ENCODE results near the gene CEP89. TPM values are rescaled to one million over a fixed set of nuclear protein-coding genes. Genes with fewer than 3 reads are reported as not detected.

Gene CEP89
- total RNA-seq, 4 donors from 2014 or later: 3.4 to 20.9 (median 9.5) TPM

DNA sequence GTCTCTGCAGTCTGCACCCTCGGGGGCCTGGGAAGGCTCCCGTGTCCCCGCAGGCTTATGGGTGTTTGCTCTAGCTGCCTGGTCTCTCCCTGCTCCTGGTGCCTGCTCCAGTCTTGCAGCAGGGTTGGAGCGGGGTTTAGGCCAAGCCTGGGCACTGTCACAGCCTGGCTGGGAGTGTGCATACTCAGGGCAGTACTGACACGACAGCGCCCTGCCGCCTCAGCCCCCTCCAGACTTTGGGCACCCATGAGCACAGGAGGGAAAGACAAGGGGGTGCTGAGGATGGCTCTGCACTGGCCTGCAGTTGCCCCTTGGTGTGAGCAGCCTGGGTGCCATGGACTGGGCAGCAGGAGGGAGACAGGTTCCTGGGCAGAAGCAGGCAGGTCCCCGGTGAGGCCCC lies 35.7 kb downstream of the CEP89 start:
- no peaks in the 10 kb centered on the region for H3K27me3 ChIP-seq
- H3K36me3 ChIP-seq: peaks cover 0 to 39% of the 10 kb centered on the region in 2 donors
- H3K4me3 ChIP-seq: no peak overlapping the region
- no peak for TF ChIP-seq POLR2A (IDR thresholded peaks at IDR 0.05)
- TF ChIP-seq, protein P1, sequence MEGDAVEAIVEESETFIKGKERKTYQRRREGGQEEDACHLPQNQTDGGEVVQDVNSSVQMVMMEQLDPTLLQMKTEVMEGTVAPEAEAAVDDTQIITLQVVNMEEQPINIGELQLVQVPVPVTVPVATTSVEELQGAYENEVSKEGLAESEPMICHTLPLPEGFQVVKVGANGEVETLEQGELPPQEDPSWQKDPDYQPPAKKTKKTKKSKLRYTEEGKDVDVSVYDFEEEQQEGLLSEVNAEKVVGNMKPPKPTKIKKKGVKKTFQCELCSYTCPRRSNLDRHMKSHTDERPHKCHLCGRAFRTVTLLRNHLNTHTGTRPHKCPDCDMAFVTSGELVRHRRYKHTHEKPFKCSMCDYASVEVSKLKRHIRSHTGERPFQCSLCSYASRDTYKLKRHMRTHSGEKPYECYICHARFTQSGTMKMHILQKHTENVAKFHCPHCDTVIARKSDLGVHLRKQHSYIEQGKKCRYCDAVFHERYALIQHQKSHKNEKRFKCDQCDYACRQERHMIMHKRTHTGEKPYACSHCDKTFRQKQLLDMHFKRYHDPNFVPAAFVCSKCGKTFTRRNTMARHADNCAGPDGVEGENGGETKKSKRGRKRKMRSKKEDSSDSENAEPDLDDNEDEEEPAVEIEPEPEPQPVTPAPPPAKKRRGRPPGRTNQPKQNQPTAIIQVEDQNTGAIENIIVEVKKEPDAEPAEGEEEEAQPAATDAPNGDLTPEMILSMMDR (IDR thresholded peaks at IDR 0.05 in 4 of 5, conservative IDR thresholded peaks at IDR 0.05 in 1 of 5): no peak
- ATAC-seq: no peak
- DNase-seq: no peak
- no peaks in the 10 kb centered on the region for H3K4me1 ChIP-seq
- no peak overlapping the region for H3K27ac ChIP-seq
- in situ Hi-C loops (cut with MboI; ENCODE audit: low sequenced_read_pairs in 4 of 4): no loop called here
- no peaks in the 10 kb centered on the region for H3K9me3 ChIP-seq
- intact Hi-C loops (cut with DNase I; ENCODE audit: low total_unique reads): no loop called here

DNA sequence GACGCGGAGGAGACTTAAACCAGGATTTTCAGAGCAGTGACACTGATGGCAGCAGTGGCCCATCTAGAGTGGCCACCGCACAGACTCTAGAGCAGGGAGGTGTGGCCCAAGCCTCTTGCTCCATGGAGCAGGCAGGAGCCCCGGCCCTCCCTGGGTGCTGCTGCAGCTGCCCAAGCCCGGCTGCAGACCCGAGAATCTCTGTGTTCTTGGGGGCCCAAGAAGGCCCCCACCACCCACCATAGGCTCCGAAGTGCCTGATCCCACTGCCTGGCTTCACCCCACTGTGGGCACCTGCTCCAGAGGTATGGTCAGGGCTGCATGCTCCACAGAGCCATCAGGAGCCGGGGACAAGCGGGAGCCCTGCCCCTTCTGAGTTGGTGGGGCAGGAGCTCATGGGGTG lies 36.1 kb downstream of the CEP89 start:
- Histone ChIP-seq H3K27ac (no peak overlapping the region), H3K9me3 (no peaks in the 10 kb centered on the region), H3K4me1 (no peaks in the 10 kb centered on the region), H3K4me3 (no peak overlapping the region), H3K27me3 (no peaks in the 10 kb centered on the region), H3K36me3 (peaks cover 0 to 43% of the 10 kb centered on the region in 2 donors)
- ATAC-seq: no peak
- intact Hi-C loops (cut with DNase I; ENCODE audit: low total_unique reads): no loop called here
- TF ChIP-seq POLR2A (IDR thresholded peaks at IDR 0.05): no peak
- TF ChIP-seq, protein P1 (IDR thresholded peaks at IDR 0.05 in 4 of 5, conservative IDR thresholded peaks at IDR 0.05 in 1 of 5): no peak
- in situ Hi-C loops (cut with MboI; ENCODE audit: low sequenced_read_pairs in 4 of 4): no loop called here
- DNase-seq: no peak

DNA sequence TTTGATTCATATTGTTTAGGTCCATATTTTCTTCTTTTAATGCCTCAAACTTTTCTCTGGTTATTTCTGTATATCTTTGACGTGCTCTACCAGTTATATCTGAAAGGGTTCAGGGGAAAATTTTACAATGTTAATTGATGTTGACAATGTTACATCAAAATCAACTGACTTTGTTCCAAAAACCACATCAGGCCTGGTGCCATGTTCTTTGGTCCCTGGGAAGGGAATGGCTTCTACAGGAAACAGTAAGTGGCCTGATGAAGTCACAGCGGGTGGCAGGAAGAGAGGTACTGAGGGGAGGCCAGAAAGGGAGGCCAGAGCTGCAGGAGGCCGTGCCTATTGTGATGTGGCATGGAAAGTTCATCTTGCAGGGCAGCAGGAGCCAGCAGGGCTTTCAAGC lies 38.2 kb downstream of the CEP89 start:
- Histone ChIP-seq H3K4me1 (no peaks in the 10 kb centered on the region), H3K9me3 (no peaks in the 10 kb centered on the region), H3K36me3 (peaks cover 0 to 48% of the 10 kb centered on the region in 2 donors), H3K4me3 (no peak overlapping the region), H3K27ac (no peak overlapping the region), H3K27me3 (no peaks in the 10 kb centered on the region)
- TF ChIP-seq, protein P1 (IDR thresholded peaks at IDR 0.05 in 4 of 5, conservative IDR thresholded peaks at IDR 0.05 in 1 of 5): no peak
- no peak for TF ChIP-seq POLR2A (IDR thresholded peaks at IDR 0.05)
- DNase-seq (no peak), ATAC-seq (no peak)
- in situ Hi-C loops (cut with MboI; ENCODE audit: low sequenced_read_pairs in 4 of 4): no loop called here
- intact Hi-C loops (cut with DNase I; ENCODE audit: low total_unique reads): no loop called here

DNA sequence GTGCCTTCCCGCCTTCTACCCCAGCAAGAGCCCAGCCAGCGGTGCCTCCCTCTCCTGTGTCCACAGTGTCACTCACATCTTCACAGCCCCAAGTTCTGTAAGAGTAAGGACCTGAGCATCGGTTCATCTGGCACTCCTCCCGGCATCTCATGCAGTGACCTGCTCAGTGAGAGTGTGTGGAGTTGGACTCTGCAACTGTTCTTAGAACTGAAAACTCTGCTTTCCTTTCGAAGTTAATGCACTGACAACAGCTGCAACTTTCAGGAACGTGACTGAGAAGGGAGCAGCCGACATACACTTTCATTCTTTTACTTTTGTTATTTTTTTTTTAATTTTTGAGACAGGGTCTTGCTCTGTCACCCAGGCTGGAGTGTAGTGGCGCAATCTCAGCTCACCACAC lies 41.2 kb downstream of the CEP89 start:
- Histone ChIP-seq H3K36me3 (peaks cover 0 to 31% of the 10 kb centered on the region in 2 donors), H3K4me1 (no peaks in the 10 kb centered on the region), H3K4me3 (no peak overlapping the region), H3K27ac (no peak overlapping the region), H3K9me3 (no peaks in the 10 kb centered on the region), H3K27me3 (no peaks in the 10 kb centered on the region)
- ATAC-seq (no peak), DNase-seq (no peak)
- intact Hi-C loops (cut with DNase I; ENCODE audit: low total_unique reads): no loop called here
- no peak for TF ChIP-seq POLR2A (IDR thresholded peaks at IDR 0.05)
- TF ChIP-seq, protein P1 (IDR thresholded peaks at IDR 0.05 in 4 of 5, conservative IDR thresholded peaks at IDR 0.05 in 1 of 5): no peak
- in situ Hi-C loops (cut with MboI; ENCODE audit: low sequenced_read_pairs in 4 of 4): no loop called here

DNA sequence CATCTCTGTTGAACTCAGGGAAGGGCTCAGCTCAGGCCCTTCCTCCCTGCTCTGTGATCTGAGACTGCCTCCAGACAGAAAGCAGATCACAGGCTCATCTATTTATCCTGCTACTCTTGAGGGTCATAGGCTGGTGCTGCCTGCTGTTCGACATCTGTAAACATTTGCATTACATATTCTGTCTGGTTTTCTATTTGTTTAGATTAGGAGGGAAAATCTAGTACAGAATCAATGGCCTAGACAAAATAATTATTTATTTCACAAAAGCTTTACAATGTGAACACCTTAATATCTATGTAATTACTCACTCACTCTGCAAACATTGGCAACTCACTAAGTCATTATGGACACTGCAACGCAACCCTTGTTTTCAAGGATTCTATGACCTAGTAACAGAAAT lies 43.0 kb downstream of the CEP89 start:
- ATAC-seq: no peak
- Histone ChIP-seq H3K27ac (no peak overlapping the region), H3K4me3 (no peak overlapping the region), H3K9me3 (no peaks in the 10 kb centered on the region), H3K4me1 (no peaks in the 10 kb centered on the region), H3K27me3 (no peaks in the 10 kb centered on the region), H3K36me3 (peaks cover 0 to 36% of the 10 kb centered on the region in 2 donors)
- no peak for DNase-seq
- in situ Hi-C loops (cut with MboI; ENCODE audit: low sequenced_read_pairs in 4 of 4): no loop called here
- TF ChIP-seq POLR2A (IDR thresholded peaks at IDR 0.05): no peak
- TF ChIP-seq, protein P1 (IDR thresholded peaks at IDR 0.05 in 4 of 5, conservative IDR thresholded peaks at IDR 0.05 in 1 of 5): no peak
- intact Hi-C loops (cut with DNase I; ENCODE audit: low total_unique reads): no loop called here
